Stimulated activated CD4-positive, alpha-beta T cell treated with anti-CD3 and anti-CD28 coated beads, Interleukin-4, amount 100 ng/mL, for 48 hours (primary cell): Measurements from ENCODE around the gene TAS1R2.
A peak's percentile ranks its signal among the peaks of the same experiment; 100 is the strongest.
"Not testable (repeated sequence)": the region's sequence is repeated elsewhere in the genome, so short reads cannot be mapped to it uniquely, and the experiment has no call there.

Experiments used
- DNase-seq, 2 donors: peaks; one replicate each; pipeline ENCODE4 v3.0.0-alpha.2; 2020; ENCODE audit warnings: low read depth in 2 of 2

TAS1R2 gene

DNA sequence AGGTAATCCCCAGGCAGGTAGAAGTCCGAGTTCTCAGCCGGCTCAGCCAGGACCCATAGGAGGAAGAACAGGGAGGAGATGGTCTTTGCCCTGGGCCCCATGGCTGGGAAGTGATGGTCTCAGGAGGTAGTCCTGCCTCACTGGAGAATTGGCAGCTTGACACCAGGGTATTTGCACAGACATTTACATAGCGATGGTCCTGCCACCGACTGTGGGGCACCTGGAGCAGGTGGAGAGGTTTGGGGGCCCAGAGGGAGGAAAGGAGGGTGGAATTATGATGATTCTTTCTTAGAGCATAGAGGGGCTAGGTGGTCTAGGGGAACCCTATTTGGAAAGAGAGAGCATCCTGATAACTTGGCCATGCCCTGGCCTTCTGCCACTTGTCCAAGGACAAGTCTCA, at the start of gene TAS1R2:
TSS of gene TAS1R2 (minus strand) at position 101 of the 400 bp plus-strand sequence. CDS start at position 101, 0 bp downstream.
- DNase-seq, result no peak

DNA sequence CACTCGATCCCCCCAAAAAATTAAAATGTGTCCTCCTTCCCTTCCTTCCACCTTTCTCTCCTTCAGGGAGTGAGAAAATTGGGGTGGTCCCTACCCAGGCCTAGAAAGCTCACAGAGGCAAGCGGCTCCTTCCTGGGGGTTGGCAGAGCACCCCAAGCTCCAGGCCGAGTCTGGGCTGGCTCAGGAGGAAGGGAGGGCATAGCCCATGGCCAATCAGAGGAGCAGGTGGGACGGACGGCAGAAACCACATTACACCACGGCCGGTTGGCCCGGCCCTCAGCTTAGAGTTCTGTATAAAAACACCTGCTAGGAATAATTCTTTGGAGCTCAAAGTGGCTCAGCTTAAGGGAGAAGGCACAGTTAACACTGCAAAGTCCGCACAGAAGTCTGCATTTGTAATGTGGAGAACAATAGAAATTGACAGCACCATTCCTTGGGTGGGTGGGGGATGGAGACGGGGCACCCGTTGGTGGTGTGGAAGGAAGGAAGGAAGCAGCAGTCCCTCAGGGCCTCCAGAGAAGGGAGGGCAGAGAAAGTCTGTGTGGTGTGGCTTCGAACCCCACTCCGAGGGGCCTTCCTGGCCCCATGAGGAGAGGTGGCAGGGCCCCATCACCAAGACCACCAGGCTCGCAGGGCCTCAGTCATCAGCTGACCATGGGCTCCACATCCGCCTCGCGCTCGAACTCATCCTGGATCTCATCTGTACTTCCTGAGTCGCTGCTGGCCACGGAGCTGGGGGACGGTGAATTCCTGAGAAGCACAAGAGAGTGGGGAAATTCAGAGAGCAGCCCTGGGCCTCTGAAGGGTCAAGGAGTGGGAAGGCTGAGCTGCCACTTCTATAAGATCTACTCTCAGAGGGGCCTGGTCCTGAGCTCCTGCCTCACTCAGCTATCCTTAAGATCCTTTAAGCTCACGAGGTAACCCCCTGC, 48.7 kb upstream of the TAS1R2 start:
- no peak for DNase-seq

DNA sequence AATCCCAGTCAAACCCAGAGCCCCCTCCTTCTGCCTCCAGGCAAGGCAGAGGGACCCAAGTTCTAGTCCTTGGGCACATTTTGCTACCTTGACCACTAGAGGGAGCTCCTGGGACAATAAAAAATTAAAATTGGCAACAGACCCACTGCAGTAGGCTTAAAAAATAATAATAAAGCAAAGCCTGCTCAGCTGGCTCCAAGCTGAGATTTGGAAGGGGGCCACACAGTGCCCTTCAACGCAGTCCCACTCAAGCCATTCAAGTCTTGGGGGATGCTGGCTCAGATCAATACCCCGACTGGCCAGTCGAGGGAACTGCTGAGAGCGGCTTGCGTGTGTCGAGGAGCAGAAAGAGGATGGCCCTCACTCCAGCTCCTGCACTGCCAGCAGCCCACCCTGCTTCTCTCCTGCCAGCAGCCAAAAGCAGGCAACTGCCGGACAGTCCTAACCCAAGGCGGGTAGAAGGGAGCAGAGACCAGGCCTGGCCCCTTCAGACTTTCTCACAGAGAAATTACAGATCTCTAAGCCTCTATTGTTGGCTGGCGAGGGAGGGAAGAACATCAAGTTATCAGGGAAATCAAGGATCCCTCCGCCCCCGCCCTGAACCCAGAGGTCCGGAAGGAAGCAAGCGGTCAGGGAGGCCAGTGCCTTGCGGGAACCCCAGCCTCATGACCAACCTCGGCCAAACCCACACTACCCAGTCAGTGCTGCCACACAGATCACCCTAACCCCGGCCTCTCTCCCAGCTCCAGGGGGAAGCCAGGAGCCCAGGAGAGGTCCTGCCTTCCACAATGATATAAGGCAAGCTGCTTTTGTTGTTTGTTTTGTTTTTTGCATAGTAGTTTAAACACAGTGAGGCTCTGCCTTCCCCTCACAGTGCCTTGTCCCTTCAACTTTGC, 47.8 kb upstream of the TAS1R2 start:
- DNase-seq, result peak; percentile 26 to 38

DNA sequence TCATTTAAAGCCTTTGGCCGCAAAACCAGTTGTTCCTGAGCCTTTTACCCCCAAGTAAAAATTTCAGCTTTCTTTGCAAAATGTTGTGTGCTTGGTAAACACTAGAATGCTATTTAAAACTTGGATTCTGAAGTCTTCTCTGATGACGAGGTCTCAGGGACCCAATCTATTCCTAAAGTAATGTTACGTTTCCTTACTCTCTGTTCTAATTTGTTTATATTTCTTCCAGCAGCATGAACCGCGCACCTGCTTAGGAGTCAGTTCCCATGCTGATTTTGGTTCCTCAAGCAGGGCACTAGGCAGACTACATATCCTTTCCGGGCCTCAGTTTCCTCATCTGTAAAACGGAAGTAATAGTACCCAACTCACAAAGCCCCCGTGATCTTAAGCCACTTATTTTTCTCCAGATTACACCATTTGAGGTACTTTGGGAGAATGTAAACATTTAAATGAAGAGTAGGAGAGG, 43.9 kb upstream of the TAS1R2 start:
- no peak for DNase-seq

DNA sequence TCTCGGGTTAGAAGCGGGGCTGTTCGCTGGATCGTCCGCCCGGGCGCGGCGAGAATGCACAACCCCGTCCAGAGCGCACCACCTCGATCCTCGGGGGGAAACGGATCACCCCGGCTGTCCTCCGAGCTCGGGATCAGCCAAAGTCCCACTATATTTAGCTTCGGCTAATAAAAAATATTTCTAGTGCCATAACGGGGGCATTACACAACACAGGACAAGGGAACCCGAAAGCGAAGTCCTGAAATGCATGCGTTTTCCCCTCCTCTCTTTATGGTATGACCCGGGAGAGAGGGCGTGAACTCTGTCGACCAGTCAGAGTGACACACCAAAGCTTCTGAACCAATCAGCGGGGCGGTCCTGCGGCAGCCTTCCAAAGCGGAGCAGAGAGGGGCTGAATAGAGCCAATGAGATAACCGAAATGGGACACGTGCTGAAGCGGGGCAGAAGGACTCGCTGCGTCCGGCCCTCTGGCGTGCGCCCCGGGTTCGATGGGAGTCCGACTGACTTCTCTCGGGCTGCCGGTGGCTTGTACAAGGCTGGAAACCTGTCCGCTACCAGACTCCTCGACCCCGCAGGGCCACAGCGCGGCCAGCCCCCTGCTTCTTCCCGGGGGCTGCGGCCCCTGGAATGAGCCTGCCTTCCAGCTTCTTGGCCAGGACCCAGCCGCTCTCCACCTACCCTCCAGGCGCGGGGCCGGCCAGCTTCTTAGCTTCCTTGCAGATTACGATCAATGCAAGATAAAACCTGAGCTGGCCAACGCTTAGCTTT, 43.2 kb upstream of the TAS1R2 start, which contains the start of gene ALDH4A1:
TSS of gene ALDH4A1 (minus strand) at position 33 of the 768 bp plus-strand sequence. CDS start at position 1, 32 bp downstream.
- DNase-seq, result peak; percentile 82 to 91

DNA sequence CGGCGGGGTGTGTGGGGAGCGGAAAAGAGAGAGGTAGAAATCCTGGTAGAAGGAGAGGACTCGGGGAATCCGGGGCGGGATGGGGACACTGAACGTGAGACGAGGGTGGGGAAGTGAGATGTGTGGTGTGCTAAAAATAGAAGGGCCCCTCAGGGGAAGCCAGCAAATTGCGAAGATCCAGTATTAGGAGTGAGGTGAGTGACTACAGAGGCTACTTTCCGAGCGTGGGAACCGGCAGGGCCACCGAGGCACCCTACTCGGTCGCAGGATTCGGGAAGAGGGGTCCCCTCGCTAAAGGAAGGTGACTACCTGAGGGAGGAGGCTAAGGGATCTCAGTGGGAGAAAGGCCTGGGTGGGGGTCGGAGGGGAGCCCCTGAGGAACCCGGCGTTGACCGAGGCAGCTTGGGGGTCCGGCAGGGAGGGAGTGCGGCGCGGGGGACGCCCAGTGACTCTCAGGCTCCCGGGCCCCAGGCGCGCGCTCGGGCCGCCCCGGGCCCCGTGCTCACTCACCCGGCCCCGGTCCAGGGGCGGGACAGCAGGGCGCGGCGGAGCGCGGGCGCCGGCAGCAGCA, 42.6 kb upstream of the TAS1R2 start:
- DNase-seq, result no peak

DNA sequence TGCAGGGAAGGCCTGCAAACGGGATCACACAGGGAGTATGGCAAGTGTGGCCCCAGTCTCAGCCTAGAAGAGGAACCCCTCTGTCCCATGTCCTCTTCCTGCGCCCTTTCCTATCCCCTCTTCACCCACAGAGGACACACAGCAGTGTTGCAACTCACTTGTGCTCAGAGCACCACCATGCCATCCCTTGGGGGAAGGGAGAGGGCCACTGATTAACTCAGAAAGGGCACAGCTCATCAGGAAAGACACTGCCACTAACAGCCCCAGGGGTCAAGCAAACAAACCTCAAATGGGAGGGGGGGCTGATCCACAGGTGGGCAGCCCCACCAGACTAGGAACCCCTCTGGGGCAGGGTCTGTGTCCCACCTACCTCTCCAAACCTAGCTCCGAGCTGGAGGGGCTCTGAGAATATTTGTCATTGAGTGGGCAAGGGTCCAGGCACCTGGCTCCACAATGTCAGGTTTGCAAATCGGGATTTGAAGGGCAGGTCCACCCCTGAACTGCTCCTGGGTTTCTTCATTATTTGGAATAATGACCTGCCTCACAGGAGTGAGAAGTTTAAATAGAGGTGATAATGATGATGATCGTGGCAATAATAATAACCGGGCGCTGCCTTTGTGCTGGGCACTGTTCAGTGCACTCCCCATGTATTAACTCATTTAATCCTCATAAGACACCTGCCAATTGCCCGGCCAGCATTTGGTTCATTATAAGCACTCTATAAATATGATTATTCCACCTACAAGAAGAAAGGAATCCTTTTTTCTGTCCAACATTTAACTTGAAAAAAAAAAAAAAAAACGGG, 41.9 kb upstream of the TAS1R2 start:
- no peak for DNase-seq

DNA sequence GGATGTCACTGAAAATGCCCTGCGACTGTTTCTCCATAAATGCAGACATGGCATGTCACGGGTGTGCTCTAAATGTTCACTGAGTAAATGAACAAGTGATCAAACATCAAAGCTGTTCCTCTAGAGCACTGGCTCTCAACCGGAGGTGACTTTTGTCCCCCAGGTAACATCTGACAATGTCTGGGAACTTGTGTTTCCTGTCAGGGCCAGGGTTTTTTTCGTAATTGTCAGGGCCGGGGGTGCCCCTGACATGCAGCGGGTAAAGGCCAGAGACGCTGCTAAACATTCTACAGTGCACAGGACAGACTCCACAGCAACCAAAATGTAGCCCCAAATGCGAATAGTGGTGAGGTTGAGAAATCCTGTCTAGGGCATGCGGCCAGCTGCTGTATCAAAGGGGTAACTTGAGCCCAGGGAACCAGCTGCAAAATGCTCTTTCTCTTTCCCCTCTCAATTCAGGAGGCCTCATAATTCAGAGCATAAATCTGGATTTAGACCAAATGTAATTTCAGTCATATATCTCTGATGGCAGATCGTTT, 40.9 kb upstream of the TAS1R2 start:
- DNase-seq, result no peak

DNA sequence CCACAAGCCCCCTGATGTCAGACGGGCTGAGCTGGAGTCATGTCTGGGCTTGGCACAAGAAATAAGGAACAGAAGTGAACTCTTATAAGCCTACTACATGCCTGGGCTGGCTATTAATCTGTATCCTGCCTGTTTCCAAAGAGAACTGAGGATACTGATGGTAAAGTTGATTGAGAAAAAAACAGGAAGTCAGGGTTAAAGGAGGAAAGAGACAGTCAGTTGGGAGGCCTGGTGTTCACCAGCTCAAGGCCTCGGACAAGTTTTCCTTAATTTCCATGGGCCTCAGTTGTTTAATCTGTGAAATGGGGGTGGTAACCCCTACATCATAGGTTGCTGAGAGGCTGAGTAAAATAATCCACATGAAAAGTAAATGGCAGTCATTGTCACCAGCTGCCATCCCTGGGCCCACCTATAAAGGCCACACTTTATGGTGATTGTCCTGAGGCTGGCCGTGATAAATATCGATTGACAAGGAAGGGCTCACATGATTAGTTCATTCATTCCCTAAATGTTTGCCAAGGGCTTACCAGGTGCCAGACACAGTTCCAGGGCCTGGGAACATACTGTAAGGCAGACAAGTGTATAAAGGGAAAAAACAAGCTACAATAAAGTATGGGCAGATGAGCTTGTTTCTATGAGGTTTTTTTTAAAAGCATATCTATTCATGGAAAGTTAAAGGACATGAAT, 40.0 kb upstream of the TAS1R2 start:
- no peak for DNase-seq

DNA sequence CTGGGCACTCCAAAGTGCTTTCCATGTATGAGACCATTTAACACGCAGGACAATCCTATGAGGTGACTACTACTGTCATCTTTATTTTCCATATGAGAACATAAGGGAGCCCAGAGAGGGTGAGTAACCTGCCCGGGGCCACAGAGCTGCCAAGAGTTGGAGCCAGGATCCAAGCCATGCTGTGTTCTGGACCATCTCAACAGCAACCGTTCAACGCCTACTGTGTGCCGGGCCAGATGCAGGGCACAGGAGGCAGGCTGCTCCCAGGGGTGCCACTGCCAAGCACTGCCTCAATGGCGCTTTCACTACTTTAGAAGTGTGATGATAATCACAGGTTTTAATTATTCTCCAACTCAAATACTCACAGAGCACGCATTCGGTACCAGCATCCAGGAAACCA, 39.1 kb upstream of the TAS1R2 start:
- DNase-seq, result no peak

DNA sequence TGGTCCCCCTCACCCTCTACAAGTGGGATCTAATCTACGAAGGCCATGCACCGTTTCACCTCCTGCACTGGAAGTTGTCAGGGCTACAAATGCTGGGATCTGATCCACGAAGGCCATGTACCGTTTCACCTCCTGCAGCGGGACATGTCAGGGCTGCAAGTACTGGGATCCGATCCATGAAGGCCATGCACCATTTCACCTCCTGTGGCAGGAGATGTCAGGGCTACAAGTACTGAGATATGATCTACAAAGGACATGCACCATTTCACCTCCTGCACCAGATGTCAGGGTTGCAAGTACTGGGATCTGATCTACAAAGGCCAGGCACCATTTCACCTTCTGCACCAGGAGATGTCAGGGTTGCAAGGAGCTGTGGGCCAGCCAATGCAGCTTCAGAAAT, 35.9 kb upstream of the TAS1R2 start:
- no peak for DNase-seq

DNA sequence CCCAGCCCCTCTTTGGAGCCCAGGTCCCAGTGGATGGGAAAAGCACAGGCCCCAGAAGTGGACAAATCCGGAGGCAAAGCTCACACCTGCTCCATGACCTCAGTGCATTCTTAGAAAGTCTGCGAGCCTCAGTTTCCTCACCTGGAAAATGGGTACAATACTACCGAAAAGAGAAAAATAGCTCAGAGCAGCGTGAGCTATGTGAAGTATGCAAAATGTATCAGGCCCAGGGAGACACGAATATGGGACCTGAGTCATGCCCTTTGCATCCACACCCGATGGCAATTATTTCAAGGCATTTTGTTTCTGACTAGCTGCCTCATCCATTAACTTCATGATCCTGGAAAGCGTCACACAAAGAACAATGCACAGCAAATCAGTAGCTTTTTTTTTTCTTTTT, 33.7 kb upstream of the TAS1R2 start:
- no peak for DNase-seq

DNA sequence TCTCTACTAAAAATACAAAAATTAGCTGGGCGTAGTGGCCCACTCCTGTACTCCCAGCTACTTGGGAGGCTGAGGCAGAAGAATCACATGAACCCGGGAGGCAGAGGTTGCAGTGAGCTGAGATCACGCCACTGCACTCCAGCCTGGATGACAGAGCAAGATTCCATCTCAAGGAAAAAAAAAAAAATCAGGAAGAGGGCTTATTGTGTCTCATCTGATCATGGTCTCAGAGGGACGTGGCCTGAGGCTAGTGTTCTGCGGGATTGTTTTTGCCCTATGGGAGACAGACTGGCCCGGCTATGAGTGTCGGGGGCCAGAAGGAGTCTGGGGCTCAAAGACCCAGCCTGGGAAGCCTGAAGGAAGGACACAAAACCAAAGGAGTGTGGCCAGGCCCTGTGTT, 32.4 kb upstream of the TAS1R2 start:
- not testable (repeated sequence) for DNase-seq

DNA sequence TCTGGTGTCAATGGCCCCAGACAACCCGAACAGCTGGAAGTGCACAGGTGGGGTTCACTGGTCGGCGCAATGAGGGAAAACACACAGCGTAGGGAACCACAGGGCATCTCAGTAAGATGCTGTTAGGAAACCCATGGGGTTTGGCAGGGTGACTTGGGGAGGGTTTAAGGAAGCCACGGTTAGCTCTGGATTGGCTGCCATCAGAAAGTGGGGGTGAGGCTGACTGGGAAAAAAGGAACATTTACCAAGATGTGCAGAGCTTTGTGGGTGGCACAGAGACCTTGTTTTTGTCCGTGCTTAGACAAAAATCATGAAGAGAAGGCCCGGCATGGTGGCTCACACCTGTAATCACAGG, 31.9 kb upstream of the TAS1R2 start:
- DNase-seq, result no peak

DNA sequence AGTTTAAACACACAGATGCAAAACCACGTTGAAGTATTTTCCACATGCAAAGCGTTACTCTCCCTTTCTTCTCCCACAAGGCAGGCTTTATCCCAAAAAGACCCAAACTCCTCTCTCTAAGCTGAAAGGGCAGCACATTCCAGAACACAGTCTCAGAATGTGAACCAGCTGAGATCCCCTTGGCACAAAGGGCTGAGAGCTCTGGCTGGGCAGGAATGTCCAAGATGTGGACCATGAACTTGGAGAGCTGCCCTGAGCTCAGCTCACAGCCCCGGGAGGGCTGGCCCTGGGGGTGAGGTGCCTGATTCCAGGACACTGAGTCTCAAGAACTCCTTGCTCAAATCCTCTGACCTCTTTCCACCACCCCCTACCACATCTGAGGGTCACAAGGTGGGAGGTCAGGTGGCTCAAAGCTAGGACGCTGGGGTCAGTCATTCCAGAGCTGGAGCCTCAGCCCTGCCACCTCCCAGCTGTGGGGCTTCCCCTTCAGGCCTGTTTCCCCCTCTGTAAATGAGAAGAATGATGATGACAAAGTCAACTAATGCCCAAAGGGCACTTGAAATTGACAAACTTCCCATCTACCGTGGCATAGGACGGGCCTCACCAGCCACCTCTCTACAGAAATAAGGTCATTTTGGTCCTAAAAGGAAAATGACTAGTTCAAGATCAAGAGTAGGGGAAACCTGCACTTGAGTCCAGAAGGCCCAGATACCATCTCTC, 31.4 kb upstream of the TAS1R2 start:
- DNase-seq, result no peak

DNA sequence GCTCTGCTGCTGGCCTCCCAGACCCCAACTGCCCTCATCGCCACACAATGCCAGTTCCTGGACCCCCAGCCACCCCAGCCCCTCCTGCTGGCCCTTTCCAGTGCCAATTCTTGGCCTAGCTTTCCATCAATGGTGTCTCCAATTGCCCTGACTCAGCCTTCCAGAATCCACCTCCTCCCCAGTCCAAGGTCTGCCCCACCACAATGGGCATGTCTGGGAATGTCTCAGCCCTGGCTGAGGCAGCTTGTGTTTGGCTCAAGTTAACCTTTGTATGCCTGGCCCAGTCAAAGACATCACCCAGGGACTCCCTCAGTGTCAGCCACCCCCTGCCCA, 26.5 kb upstream of the TAS1R2 start:
- no peak for DNase-seq

DNA sequence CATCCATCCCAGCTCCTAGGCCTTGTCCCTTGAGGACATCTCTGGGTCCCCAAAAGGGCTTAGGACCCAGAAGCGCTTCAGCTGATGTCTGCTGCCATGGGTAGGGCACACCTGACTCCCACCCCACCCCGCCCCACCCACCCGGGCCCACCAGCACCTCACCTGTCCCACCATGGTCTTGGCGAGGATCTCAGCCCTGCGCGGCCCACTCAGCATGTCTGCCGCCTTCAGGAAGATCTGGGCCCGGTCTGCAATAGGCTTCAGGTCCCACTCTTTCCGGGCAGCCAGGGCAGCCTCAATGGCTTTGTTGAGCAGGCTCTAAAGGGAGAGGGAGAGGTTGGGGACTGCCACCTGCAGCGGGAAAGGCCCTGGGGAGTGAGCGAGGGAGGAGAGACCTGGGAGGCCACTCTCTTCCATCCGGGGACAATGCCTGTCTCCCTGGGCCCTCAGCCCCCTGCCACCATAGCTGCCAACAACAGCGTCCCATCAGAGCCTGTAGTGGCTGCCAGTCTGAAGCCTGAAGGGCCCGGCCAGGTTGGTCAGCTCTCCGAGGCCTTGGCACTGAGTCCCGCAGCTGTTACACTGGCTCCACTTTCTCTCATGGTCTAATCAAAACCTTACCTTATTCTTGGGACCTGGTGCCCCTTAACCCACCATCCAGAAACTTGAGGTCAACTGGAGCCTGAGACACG, 26.0 kb upstream of the TAS1R2 start:
- no peak for DNase-seq

DNA sequence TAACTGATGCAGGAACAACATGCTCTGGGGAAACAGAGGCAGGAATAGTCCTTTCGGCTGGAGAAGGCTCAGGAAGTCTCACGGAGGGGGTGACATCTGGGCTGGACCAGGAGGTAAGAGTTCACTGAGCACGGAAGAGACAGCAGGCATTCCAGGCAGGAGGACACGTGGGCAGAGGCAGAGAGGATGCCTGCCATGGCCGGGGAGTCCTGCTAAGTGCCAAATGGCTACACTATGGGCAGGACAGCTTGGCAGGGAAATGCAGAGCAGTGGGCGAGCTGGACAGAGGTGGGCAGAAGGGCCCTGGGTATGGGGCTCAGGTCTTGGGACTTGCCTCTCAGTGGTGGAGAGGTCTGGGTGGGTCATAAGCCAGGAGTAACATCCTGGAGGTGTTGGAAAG, 25.3 kb upstream of the TAS1R2 start:
- DNase-seq, result no peak

DNA sequence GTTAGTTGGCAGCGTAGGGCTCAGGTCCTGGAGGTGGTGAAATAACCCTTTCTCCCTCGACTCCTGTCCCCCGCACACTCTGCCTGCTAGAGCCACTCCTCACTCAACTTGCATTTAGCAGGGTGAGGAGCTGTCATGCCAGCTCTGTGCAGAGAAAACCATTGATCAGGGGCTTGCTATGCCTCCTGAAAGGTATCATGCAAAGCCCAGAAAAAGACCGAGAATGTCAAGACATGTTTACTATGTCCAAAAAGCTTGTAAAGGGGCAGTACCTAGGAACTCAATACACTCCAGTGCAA, 24.9 kb upstream of the TAS1R2 start:
- no peak for DNase-seq
